SK-N-MC (cell line): ENCODE measurements around the gene MFAP2.

ENCODE experiments used
- EZH2 ChIP-seq: fragments of 200-600 bp; sonication (generic); IDR thresholded peaks from one replicate; pipeline ENCODE4 v1.6.1; 2017; ENCODE audit warnings: antibody characterized with exemption
- FOXP2 ChIP-seq: optimal IDR thresholded peaks from 2 replicates; pipeline ENCODE3; 2011; ENCODE audit warnings: mild to moderate bottlenecking, moderate library complexity; ENCODE audit not compliant: insufficient read depth; ENCODE audit errors: extremely low read length, control extremely low read depth
- POLR2AphosphoS5 ChIP-seq: IDR thresholded peaks from 2 replicates; pipeline ENCODE4 v1.6.1; 2012; ENCODE audit warnings: mild to moderate bottlenecking, low read depth, low read length, borderline replicate concordance

- TF ChIP-seq EZH2: no peak
- no peak for TF ChIP-seq POLR2AphosphoS5
- no peak for TF ChIP-seq FOXP2
Observed at GRCh38 chr1:16983649-16984048, 3.2 kb upstream of the MFAP2 start.
